Superior temporal gyrus (tissue), 1 donor: ENCODE data around the gene TPM1.

Source experiments
- DNase-seq: peaks from one replicate; pipeline ENCODE4 v3.0.0-alpha.2; 2016; ENCODE audit errors: extremely low spot score

Gene TPM1

GRCh38 chr15:63054985-63055384 lies 12.4 kb downstream of the TPM1 start:
- DNase-seq = no peak

DNA sequence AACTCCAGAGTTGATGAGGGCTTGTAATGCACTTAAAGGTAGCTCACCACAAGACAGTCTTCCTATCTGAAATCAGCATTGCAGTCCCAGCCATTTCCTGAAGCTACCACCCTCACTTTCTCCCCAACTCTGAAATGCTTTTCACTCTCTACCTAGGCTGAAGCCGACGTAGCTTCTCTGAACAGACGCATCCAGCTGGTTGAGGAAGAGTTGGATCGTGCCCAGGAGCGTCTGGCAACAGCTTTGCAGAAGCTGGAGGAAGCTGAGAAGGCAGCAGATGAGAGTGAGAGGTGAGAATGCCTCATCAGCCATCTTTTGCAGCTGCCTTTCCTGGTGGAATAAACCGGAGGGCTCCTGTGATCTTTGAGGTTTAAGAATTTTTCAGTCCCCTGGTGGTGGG lies 14.3 kb downstream of the TPM1 start:
- DNase-seq = peak; percentile 74

GRCh38 chr15:63057468-63058345 lies 15.2 kb downstream of the TPM1 start:
- DNase-seq = no peak

GRCh38 chr15:63059075-63059474 lies 16.5 kb downstream of the TPM1 start:
- DNase-seq = no peak

- no peak for DNase-seq
Observed at GRCh38 chr15:63059573-63060216, 17.1 kb downstream of the TPM1 start.

GRCh38 chr15:63060699-63061098 lies 18.2 kb downstream of the TPM1 start:
- no peak for DNase-seq

DNA sequence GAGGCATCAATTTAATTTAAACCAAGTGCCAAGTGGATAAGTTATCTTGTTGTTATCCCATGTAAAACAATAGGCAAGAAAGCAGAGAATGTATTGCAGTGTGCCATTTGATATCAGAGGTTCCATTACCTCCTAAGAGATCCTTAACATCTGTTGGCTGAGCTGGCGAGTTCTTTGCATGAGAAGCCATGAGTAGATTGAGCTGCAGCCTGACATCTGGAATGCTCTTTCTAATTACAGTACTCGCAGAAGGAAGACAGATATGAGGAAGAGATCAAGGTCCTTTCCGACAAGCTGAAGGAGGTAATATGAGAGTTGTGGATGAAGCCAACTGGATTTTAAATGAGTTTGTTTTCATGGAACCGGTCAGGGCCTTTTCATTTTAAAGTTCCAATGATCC lies 19.4 kb downstream of the TPM1 start:
- no peak for DNase-seq

DNA sequence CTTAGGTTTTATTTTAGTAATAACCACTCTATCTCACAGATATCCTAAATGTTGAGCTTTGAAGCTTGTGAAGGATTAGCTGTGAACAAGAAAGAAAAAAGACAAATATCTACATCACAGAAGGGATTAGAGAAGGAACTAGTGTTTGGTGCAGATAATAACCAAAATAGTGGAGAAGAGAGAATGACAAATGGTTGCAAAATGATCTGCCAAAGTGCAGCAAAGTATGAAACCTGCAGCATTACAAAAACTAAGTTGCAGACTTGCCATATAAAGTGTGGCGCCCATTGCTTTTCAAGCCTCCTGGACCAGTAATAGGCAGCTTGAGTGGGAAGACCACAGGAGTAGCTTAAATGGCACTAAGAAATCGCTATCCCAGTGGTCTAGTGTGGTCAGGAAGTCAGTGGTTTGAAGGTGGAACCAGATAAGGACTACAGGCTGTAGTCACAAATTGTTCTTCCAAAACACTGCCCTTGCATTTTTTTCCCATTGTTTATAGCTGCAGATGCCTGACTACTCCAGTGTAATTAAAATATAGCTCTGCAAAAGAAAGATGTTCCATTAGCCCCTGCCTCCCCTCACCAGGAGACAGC lies 20.7 kb downstream of the TPM1 start:
- DNase-seq = no peak

GRCh38 chr15:63063877-63064409 lies 21.4 kb downstream of the TPM1 start:
- DNase-seq = no peak

GRCh38 chr15:63065262-63066221 lies 23.0 kb downstream of the TPM1 start:
- no peak for DNase-seq

DNA sequence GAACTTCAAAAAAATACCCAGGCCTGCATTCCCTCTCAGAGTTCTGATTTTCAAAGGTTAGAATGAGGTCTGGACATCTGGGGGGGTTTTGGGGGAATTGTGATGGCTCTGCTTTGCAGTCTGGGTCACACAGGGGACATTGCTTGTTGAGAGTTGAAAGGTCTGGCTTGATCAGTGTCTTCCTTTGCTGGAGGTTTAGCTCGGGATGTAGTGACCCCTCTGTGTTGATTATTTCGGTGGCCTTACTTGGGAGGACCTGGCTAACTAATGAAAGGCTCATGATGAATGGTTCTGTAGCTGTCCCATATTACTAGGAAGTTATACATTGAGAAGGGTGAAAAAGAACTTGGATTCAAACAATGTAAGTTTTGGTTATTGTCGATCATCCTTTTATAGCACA lies 23.7 kb downstream of the TPM1 start:
- DNase-seq = no peak

- DNase-seq = no peak
Observed at GRCh38 chr15:63067306-63067705, 24.8 kb downstream of the TPM1 start.

- DNase-seq = no peak
Observed at GRCh38 chr15:63067976-63068743, 25.6 kb downstream of the TPM1 start.

- no peak for DNase-seq
Observed at GRCh38 chr15:63069616-63070090, 27.1 kb downstream of the TPM1 start.

DNA sequence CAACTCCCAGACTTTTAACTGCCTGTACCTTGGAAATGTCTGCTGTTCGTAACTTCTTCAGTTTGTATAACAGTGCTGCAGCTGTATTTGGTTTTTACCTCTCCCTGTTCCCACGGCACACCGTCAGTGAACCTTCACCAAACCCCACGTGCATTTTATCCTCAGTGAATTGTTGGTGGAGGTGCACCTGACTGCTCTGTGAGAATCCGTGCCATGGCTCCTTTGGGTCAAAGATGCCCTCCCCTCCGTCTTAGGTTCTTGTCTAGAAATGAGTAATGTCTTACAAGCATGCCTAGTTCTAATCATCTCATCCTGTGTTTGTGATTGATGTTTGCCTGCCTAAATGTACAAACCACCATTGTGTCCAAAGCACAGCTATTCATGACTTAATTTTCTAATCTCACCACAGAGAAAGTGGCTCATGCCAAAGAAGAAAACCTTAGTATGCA lies 28.2 kb downstream of the TPM1 start:
- no peak for DNase-seq

DNA sequence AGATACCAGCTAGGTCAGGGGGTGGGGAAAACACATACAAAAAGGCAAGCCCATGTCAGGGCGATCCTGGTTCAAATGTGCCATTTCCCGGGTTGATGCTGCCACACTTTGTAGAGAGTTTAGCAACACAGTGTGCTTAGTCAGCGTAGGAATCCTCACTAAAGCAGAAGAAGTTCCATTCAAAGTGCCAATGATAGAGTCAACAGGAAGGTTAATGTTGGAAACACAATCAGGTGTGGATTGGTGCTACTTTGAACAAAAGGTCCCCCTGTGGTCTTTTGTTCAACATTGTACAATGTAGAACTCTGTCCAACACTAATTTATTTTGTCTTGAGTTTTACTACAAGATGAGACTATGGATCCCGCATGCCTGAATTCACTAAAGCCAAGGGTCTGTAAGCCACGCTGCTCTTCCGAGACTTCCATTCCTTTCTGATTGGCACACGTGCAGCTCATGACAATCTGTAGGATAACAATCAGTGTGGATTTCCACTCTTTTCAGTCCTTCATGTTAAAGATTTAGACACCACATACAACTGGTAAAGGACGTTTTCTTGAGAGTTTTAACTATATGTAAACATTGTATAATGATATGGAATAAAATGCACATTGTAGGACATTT lies 28.9 kb downstream of the TPM1 start:
- no peak for DNase-seq

DNA sequence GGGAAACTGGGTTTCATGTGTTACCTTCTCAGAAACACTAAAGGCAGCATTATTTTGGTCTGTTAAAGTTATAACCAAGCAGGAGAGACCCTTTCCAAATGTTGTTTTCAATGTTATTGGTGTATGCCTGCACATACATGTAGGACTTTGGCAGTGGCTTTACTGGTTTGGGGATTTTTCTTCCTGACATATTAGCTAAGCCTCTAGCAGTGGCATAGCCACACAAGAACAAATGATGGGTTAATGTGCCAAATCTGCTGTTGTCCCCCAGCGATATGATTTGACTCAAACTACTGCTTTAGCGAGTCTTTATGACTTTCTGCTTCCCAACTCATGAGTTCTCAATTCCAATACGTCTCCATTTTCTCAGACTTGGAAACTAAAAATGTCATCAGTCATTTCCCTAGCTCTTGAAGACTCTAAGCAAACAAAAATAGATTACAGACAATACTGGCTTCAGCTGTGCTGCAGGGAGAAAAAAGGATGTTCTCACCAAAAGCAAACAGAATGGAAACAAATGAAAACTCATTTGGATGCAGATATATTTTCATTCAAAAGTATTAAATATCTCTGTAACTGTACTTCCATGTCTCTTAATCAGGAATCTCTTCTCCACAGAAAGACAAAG lies 29.6 kb downstream of the TPM1 start:
- no peak for DNase-seq

- no peak for DNase-seq
Observed at GRCh38 chr15:63072809-63073277, 30.3 kb downstream of the TPM1 start.

DNA sequence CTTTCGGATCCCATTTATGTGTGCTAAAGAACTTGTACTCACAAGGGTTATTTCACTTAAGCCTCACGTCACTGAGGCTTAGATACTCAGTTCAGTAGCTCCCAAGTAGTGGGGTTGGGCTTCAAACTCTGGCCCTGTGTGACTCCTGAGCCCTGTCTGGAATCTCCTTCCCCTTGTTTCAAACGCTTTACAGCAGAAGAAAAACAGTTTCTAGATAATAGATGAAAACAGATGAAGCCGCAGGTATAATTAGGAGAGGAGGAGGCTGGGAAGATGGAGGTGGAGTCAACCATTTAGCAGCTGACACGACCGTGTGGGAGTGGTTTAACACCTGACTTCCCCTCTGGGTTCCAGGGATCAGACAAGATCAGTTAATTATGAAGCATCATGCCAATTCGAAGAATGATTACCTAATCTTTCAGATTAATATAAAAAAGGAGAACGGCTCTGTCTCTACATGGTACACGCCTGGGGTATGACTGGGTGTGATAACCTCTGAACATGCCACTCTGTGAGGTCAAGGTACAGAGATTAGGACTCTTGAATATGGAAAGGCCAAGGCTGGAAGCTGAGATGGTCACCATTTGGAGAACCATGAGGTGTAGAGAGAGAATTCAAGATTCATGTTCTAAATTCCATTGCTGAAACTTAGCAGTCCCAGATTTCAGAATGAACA lies 31.1 kb downstream of the TPM1 start:
- DNase-seq = no peak
